GM23338 (cell line): ENCODE data around the gene MAP3K4. TPM values are rescaled to one million over a fixed set of nuclear protein-coding genes. Genes with fewer than 3 reads are reported as not detected.

Source experiments
- ATAC-seq: fragments of 200-7000 bp; cut with Tn5 transposase; 3 replicates; pipeline ENCODE4 v1.9.1; 2020
- DNase-seq: peaks from one replicate; pipeline ENCODE4 v3.0.0-alpha.2; 2015; ENCODE audit warnings: low spot score
- H2AFZ ChIP-seq: fragments of 200-600 bp; sonication (generic); 2 replicates; pipeline ENCODE4 v1.8.0; 2016; ENCODE audit warnings: antibody characterized with exemption, mild to moderate bottlenecking, moderate library complexity
- H3F3A ChIP-seq: fragments of 200-600 bp; sonication (generic); replicated peaks from 2 replicates; pipeline ENCODE4 v1.8.0; 2017; ENCODE audit warnings: antibody characterized with exemption, mixed run types, low read depth
- H3K27ac ChIP-seq: fragments of 200-600 bp; sonication (generic); 2 replicates; pipeline ENCODE4 v1.6.1; 2016; ENCODE audit warnings: low read depth
- H3K27me3 ChIP-seq: fragments of 200-600 bp; sonication (generic); 2 replicates; pipeline ENCODE4 v1.8.0; 2016; ENCODE audit warnings: mild to moderate bottlenecking, mixed run types, moderate library complexity; ENCODE audit not compliant: insufficient read depth
- H3K36me3 ChIP-seq: fragments of 200-600 bp; sonication (generic); 2 replicates; pipeline ENCODE4 v1.8.0; 2016; ENCODE audit warnings: mild to moderate bottlenecking; ENCODE audit not compliant: insufficient read depth
- H3K4me1 ChIP-seq: fragments of 200-600 bp; sonication (generic); 2 replicates; pipeline ENCODE4 v1.8.0; 2016; ENCODE audit warnings: mild to moderate bottlenecking, moderate library complexity; ENCODE audit not compliant: insufficient read depth
- H3K4me2 ChIP-seq: fragments of 200-600 bp; sonication (generic); 2 replicates; pipeline ENCODE4 v1.7.1; 2017; ENCODE audit warnings: mixed run types
- H3K4me3 ChIP-seq: fragments of 200-600 bp; sonication (generic); 2 replicates; pipeline ENCODE4 v1.6.1; 2016; ENCODE audit warnings: mixed run types
- H3K79me2 ChIP-seq: fragments of 200-600 bp; sonication (generic); replicated peaks from 2 replicates; pipeline ENCODE4 v1.8.0; 2017; ENCODE audit warnings: mild to moderate bottlenecking; ENCODE audit not compliant: insufficient read depth
- H3K9me2 ChIP-seq: fragments of 200-600 bp; sonication (generic); 2 replicates; pipeline ENCODE4 v1.8.0; 2017; ENCODE audit not compliant: insufficient read depth
- H4K20me1 ChIP-seq: fragments of 200-600 bp; sonication (generic); replicated peaks from 2 replicates; pipeline ENCODE4 v1.8.0; 2017; ENCODE audit warnings: mild to moderate bottlenecking; ENCODE audit not compliant: insufficient read depth
- H3K27ac Mint-ChIP-seq: 2 replicates; pipeline ENCODE4 v1.8.0; 2020; ENCODE audit warnings: inconsistent platforms, mild to moderate bottlenecking, moderate library complexity, mixed read lengths
- H3K27me3 Mint-ChIP-seq: 3 replicates; pipeline ENCODE4 v1.8.0; 2022; ENCODE audit warnings: low read depth, mild to moderate bottlenecking, moderate library complexity, mixed read lengths, inconsistent platforms; ENCODE audit not compliant: insufficient read depth, poor library complexity
- H3K36me3 Mint-ChIP-seq: 3 replicates; pipeline ENCODE4 v1.8.0; 2021; ENCODE audit warnings: low read depth, mild to moderate bottlenecking, inconsistent platforms, moderate library complexity, mixed read lengths
- H3K4me1 Mint-ChIP-seq: 3 replicates; pipeline ENCODE4 v1.8.0; 2020; ENCODE audit warnings: mild to moderate bottlenecking, inconsistent platforms, mixed read lengths
- H3K4me3 Mint-ChIP-seq: 3 replicates; pipeline ENCODE4 v1.8.0; 2021; ENCODE audit warnings: moderate library complexity, mild to moderate bottlenecking, inconsistent platforms, mixed read lengths
- H3K9me3 Mint-ChIP-seq: 3 replicates; pipeline ENCODE4 v1.8.0; 2020; ENCODE audit warnings: moderate library complexity, mild to moderate bottlenecking, inconsistent platforms, mixed read lengths
- EZH2phosphoT487 ChIP-seq: fragments of 200-600 bp; sonication (generic); IDR thresholded peaks from one replicate; pipeline ENCODE4 v1.8.1; 2018; ENCODE audit warnings: antibody characterized with exemption; ENCODE audit not compliant: unreplicated experiment
- JUNB ChIP-seq: IDR thresholded peaks from one replicate; pipeline ENCODE4 v1.6.1; 2016; ENCODE audit warnings: antibody characterized with exemption; ENCODE audit not compliant: unreplicated experiment
- NANOG ChIP-seq: IDR thresholded peaks from 2 replicates; pipeline ENCODE4 v1.6.1; 2016; ENCODE audit warnings: antibody characterized with exemption, borderline replicate concordance
- POLR2AphosphoS5 ChIP-seq: IDR thresholded peaks from 2 replicates; pipeline ENCODE4 v1.6.1; 2016; ENCODE audit warnings: antibody characterized with exemption, low read depth
- ZNF114 ChIP-seq: fragments of 250-450 bp; sonication (Bioruptor Pico); IDR thresholded peaks from 2 replicates; pipeline ENCODE4 v1.5.0; 2020; ENCODE audit warnings: mild to moderate bottlenecking, moderate library complexity
- polyA plus RNA-seq: library from polyadenylated mRNA; unstranded; fragments of >200 nt; fragmentation: Nextera tagmentation; extraction: Ambion mirVana; gene quantifications from 2 replicates; pipeline ENCODE4 v1.2.1, GENCODE V29; 2016
- total RNA-seq: library from RNA; depleted of rRNA; stranded (reverse); fragments of >200 nt; shearing (Covaris generic); gene quantifications from 2 replicates; pipeline ENCODE4 v1.2.3, GENCODE V29; 2014
- TF ChIP-seq, protein P1 (sequence below), 2 experiments: fragments of 200-600 bp in 1 of 2; sonication (generic) in 1 of 2; conservative IDR thresholded peaks; 2 replicates each; pipeline versions ENCODE4 v1.5.1 to v1.6.1; 2016 to 2017; ENCODE audit warnings: antibody characterized with exemption in 2 of 2, low read depth in 2 of 2, mild to moderate bottlenecking in 2 of 2, moderate library complexity in 1 of 2
- TF ChIP-seq, protein P2 (sequence below): fragments of 250-450 bp; sonication (Bioruptor Pico); IDR thresholded peaks from 2 replicates; pipeline ENCODE4 v1.5.0; 2020; ENCODE audit warnings: mild to moderate bottlenecking, moderate library complexity

Gene MAP3K4
- total and polyA plus RNA-seq, 2 experiments from 2014 or later, result 44.4 to 48.8 TPM

DNA sequence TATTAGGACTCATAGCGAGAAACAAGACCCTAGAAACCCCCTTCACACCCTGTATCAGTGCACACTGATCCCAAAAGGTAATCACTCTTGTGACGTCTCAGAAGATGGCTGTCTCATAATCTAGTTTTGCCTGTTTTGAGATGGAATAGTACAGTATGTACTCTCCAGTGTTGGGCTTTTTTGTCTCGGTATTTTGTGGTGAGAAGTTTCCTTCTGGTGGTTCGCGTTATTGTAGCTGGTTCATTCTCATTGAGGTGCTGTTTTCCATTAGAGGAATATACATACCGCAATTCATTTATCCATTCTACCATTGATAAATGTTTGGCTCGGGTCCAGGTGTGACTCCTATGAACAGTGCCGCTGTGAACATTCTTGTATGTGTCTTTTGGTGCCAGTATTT is 27.9 kb upstream of the MAP3K4 start:
- H3K27ac ChIP-seq, result no peak overlapping the region
- no peak overlapping the region for H3K4me3 ChIP-seq
- no peaks in the 10 kb centered on the region for H3K27me3 ChIP-seq
- Mint-ChIP-seq H3K27me3 (no peaks in the 10 kb centered on the region), H3K4me1 (peaks cover 9% of the 10 kb centered on the region; the same call in 2 of the 3 replicates), H3K27ac (no peak overlapping the region), H3K36me3 (no peaks in the 10 kb centered on the region), H3K9me3 (no peaks in the 10 kb centered on the region), H3K4me3 (no peak overlapping the region)
- H3K4me1 ChIP-seq, result no peaks in the 10 kb centered on the region
- no peak overlapping the region for H3K4me2 ChIP-seq
- no peak overlapping the region for H2AFZ ChIP-seq
- DNase-seq (no peak), ATAC-seq (no peak)
- H3K36me3 ChIP-seq, result no peaks in the 10 kb centered on the region
- no peak for TF ChIP-seq ZNF114
- 0 out of 2 replicates have a peak, but pooled peaks cover 5% of the 10 kb centered on the region for H3K9me2 ChIP-seq
- no peaks in the 10 kb centered on the region for H3F3A ChIP-seq
- no peaks in the 10 kb centered on the region for H4K20me1 ChIP-seq
- no peaks in the 10 kb centered on the region for H3K79me2 ChIP-seq

DNA sequence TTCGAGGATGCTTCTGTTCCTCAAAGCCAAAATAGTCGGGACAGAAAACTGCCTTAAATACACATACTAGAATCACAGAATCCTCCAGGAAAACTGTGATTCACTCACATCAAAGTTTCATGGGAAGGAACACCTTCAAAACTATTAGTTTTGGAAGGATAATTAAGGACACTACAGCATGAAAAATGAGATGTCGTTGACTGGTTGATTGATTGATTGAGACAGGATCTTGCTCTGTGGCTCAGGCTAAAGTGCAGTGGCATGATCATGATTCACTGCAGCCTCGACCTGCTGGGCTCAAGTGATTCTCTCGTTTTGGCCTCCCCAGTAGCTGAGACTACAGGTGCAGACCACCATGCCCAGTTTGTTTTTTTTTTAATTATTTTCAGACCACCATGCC is 25.7 kb upstream of the MAP3K4 start:
- Mint-ChIP-seq H3K27me3 (no peaks in the 10 kb centered on the region), H3K4me3 (no peak overlapping the region), H3K9me3 (no peaks in the 10 kb centered on the region), H3K4me1 (no peaks in the 10 kb centered on the region), H3K36me3 (no peaks in the 10 kb centered on the region), H3K27ac (no peak overlapping the region)
- 0 out of 2 replicates have a peak, but pooled peaks cover 8% of the 10 kb centered on the region for H3K9me2 ChIP-seq
- TF ChIP-seq JUNB, result no peak
- TF ChIP-seq, protein P1, sequence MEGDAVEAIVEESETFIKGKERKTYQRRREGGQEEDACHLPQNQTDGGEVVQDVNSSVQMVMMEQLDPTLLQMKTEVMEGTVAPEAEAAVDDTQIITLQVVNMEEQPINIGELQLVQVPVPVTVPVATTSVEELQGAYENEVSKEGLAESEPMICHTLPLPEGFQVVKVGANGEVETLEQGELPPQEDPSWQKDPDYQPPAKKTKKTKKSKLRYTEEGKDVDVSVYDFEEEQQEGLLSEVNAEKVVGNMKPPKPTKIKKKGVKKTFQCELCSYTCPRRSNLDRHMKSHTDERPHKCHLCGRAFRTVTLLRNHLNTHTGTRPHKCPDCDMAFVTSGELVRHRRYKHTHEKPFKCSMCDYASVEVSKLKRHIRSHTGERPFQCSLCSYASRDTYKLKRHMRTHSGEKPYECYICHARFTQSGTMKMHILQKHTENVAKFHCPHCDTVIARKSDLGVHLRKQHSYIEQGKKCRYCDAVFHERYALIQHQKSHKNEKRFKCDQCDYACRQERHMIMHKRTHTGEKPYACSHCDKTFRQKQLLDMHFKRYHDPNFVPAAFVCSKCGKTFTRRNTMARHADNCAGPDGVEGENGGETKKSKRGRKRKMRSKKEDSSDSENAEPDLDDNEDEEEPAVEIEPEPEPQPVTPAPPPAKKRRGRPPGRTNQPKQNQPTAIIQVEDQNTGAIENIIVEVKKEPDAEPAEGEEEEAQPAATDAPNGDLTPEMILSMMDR (conservative IDR thresholded peaks at IDR 0.05; ENCODE audit: low read depth in 2 of 2), result no peak
- TF ChIP-seq NANOG, result no peak
- no peak for TF ChIP-seq EZH2phosphoT487
- no peak for TF ChIP-seq POLR2AphosphoS5
- TF ChIP-seq, protein P2, sequence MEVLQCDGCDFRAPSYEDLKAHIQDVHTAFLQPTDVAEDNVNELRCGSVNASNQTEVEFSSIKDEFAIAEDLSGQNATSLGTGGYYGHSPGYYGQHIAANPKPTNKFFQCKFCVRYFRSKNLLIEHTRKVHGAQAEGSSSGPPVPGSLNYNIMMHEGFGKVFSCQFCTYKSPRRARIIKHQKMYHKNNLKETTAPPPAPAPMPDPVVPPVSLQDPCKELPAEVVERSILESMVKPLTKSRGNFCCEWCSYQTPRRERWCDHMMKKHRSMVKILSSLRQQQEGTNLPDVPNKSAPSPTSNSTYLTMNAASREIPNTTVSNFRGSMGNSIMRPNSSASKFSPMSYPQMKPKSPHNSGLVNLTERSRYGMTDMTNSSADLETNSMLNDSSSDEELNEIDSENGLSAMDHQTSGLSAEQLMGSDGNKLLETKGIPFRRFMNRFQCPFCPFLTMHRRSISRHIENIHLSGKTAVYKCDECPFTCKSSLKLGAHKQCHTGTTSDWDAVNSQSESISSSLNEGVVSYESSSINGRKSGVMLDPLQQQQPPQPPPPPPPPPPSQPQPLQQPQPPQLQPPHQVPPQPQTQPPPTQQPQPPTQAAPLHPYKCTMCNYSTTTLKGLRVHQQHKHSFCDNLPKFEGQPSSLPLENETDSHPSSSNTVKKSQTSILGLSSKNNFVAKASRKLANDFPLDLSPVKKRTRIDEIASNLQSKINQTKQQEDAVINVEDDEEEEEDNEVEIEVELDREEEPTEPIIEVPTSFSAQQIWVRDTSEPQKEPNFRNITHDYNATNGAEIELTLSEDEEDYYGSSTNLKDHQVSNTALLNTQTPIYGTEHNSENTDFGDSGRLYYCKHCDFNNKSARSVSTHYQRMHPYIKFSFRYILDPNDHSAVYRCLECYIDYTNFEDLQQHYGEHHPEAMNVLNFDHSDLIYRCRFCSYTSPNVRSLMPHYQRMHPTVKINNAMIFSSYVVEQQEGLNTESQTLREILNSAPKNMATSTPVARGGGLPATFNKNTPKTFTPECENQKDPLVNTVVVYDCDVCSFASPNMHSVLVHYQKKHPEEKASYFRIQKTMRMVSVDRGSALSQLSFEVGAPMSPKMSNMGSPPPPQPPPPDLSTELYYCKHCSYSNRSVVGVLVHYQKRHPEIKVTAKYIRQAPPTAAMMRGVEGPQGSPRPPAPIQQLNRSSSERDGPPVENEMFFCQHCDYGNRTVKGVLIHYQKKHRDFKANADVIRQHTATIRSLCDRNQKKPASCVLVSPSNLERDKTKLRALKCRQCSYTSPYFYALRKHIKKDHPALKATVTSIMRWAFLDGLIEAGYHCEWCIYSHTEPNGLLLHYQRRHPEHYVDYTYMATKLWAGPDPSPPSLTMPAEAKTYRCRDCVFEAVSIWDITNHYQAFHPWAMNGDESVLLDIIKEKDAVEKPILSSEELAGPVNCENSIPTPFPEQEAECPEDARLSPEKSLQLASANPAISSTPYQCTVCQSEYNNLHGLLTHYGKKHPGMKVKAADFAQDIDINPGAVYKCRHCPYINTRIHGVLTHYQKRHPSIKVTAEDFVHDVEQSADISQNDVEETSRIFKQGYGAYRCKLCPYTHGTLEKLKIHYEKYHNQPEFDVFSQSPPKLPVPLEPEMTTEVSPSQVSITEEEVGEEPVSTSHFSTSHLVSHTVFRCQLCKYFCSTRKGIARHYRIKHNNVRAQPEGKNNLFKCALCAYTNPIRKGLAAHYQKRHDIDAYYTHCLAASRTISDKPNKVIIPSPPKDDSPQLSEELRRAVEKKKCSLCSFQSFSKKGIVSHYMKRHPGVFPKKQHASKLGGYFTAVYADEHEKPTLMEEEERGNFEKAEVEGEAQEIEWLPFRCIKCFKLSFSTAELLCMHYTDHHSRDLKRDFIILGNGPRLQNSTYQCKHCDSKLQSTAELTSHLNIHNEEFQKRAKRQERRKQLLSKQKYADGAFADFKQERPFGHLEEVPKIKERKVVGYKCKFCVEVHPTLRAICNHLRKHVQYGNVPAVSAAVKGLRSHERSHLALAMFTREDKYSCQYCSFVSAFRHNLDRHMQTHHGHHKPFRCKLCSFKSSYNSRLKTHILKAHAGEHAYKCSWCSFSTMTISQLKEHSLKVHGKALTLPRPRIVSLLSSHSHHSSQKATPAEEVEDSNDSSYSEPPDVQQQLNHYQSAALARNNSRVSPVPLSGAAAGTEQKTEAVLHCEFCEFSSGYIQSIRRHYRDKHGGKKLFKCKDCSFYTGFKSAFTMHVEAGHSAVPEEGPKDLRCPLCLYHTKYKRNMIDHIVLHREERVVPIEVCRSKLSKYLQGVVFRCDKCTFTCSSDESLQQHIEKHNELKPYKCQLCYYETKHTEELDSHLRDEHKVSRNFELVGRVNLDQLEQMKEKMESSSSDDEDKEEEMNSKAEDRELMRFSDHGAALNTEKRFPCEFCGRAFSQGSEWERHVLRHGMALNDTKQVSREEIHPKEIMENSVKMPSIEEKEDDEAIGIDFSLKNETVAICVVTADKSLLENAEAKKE (CRISPR knock-in tag), result no peak
- DNase-seq (no peak), ATAC-seq (no peak)
- H3K27me3 ChIP-seq, result no peaks in the 10 kb centered on the region
- H4K20me1 ChIP-seq, result no peaks in the 10 kb centered on the region
- H3K4me3 ChIP-seq, result no peak overlapping the region
- H2AFZ ChIP-seq, result no peak overlapping the region
- H3K27ac ChIP-seq, result no peak overlapping the region
- no peaks in the 10 kb centered on the region for H3F3A ChIP-seq
- H3K36me3 ChIP-seq, result no peaks in the 10 kb centered on the region
- H3K79me2 ChIP-seq, result no peaks in the 10 kb centered on the region
- H3K4me1 ChIP-seq, result no peaks in the 10 kb centered on the region
- no peak overlapping the region for H3K4me2 ChIP-seq
